AG20443 (cell line): ENCODE data around the gene MCEMP1.
A peak's percentile ranks its signal among the peaks of the same experiment; 100 is the strongest.

Experiments
- DNase-seq: peaks from one replicate; pipeline ENCODE4 v3.0.0; 2012; ENCODE audit warnings: low spot score, mixed read lengths

Gene MCEMP1, protein sequence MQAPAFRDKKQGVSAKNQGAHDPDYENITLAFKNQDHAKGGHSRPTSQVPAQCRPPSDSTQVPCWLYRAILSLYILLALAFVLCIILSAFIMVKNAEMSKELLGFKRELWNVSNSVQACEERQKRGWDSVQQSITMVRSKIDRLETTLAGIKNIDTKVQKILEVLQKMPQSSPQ

DNA sequence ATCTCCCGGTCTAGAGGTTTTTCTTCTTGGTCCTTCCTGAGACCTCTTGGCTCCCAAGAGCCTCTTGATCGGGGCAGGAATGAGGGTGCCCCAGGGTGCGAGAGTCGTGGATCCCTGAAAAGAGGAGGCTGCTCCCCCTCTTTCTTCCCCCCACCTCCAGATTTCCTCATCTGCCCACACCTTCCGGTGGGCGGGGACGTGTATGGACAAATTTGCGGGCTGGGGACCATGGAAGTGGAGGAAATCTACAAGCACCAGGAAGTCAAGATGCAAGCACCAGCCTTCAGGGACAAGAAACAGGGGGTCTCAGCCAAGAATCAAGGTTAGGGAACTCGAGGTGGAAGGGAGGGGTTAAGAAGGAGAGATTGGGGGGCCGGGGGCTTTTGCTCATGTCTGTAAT lies at the start of gene MCEMP1:
Gene MCEMP1 (plus strand): TSS at position 237 of the 400 bp plus-strand sequence. CDS start 31 bp downstream, at position 268.
- no peak for DNase-seq

DNA sequence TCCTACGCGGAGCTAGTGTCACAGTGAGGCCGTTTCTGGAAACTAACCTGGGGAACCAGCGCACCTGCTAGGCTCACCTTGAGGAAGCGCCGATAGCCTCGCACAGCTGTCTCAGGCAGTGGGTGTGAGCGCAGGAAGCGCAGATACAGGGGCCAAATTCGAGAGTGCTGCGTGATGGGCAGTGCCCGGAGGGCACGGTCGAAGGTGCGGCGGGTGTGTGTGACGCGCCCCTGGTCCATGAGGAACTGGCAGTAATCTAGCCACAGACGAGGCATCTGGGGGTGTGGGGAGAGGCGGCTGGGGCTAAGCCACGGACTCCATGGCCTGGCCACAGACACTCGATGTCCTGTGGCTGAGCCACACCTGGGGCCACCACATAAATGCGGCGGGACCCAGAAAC lies 49.7 kb upstream of the MCEMP1 start:
- DNase-seq, result no peak

DNA sequence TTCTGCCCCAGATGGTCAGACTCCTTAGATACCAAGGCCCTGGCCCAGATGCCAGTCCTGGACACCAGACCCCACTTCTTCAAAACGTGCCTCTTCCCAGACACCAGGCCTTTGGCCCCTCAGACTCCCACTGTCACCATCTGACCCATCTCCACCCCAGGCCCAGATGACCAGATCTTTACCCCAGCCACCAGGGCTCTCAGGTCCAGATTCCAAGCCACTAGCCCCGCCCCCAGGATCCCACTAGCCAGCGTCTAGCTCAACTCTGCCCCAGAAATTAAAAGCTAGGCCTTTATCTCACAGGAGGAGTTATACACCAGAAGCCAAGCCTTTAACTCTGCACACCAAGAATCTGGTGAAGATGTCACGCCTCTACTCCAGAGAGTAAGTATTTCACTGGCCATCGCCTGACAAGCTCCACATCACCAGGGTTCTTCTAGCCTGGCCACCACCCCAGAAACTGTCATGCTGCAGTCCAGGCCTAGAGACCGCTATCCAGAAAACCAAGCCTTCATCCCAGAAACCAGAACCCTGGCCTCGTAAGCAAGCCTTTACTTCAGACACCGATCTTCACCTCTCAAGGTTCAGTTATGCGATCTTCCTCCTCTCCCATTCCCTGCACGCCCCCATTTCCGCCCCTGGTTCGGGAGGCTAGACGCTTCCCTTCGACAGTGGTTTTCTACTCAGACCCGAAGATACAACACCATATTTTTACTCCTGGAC lies 48.1 kb upstream of the MCEMP1 start:
- no peak for DNase-seq

DNA sequence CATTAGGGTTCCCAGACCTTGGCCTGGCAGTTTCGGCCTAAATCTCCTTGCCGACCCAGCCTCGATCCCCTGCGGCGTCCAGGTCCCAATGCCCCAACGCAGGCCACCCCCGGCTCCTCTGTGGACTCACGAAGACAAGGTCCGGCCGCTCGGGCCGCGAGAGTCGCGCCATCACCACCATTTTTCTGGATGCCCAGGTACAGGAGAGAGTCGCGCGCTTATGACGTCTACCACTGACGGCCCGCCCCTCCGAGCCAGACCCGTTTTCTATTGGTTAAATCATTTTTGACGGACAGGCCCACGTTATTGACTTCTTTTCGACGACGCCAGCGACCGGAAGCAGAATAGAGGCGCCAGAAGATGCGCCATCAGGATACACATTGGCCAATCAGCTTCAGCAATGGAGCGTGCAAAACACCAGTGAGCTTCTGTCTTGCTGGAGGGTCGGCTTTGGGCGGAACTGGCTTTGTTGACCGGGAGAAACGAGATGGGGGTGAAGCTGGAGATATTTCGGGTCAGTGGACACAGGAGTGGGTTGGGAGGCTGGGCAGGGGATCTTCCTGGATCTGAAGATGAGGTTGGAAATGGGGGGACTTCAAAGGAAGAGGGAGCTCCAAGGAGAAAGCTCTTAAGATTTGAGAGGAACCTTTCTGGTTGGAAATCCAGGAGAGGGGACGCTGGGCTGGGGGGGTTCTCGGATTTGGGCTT lies 47.4 kb upstream of the MCEMP1 start, which contains the start of the genes PET100 and XAB2:
Gene PET100 (plus strand): TSS at position 447 of the 708 bp plus-strand sequence. CDS start 41 bp downstream, at position 488.
Gene XAB2 (minus strand): TSS at position 199 of the 708 bp plus-strand sequence. CDS start 18 bp downstream, at position 181.
- DNase-seq, result peak; percentile 99

DNA sequence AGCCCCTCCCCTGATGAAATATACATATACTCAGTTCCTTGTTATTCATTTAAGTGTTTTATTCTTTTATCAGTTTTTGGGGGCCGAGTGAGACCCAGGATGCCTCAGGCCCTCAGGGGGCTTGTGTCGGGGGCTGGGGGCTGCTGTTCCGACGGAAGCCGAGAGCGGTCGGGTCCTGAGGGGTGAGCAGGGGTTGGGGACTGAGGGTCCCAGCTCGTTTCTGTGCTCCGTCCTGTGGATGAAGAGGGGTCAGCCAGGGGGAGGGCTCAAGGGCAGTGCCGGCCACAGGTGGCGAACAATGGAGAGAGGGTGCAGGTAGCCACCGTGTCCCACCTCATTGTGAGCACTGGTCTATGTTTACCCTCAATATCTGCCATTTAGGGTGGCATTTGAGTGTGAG lies 45.3 kb upstream of the MCEMP1 start:
- DNase-seq, result no peak

DNA sequence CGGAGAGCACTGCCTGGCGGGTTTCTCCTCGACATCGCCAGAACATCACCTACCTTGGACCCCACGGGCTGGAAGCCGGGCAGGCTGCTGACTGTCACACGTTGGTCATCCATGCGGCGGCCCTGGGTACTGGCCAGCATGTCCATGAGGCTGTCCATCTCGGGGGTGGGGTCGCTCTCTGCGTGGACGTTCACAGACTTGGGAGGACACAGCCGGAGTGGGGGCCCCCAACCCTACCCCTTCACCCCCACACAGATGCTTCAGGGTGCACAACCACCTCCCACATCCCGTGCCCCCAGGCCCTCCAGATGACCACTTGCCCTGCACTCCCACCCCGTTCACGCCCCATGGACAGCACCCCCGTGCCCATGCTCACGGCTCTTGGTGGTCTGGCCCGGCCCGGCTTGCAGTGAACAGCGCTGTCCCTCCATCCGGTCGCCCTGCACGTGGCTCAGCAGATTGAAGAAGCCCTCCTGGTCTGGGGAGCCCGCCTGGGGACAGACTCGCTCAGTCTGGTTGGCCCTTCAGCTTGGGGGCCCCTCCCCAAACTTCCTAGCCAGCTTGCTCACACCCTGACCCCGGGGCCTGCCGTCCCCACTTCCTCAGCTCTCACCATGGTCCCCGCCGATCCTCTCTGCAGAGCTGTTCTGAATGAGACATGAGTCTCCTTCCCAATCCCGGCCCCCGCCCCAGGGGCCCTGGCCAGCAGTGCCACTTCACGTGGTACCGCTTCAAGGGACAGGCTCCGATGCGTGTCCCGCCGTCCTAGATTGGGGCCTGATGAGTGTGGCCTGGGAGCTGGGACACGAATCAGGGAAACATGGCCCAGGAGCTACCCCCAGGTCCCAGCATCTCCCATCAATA lies 44.3 kb upstream of the MCEMP1 start:
- DNase-seq, result no peak

DNA sequence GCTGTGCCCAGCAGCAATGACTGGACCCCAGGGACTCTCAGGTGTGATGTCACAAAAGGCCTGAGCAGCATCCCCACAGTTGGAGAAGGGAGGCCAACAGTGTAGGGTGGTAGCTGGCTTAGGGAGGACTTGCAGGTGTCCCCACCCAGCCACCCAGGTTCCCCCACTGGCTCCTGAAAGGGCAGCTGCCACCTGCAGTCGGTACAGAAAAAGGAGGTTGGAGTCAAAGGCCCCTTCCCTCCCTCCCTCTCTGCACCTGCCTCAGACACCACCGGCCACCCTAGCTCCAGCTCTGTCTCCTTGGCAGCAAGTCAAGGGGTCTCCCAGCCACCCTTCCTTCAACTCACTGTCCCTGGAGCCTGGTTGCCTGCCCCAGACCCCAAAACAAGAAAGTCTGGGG lies 43.2 kb upstream of the MCEMP1 start, which contains the start of gene PCP2:
Gene PCP2 (minus strand): TSS at position 22 of the 400 bp plus-strand sequence. CDS start 262 bp downstream, outside the sequence.
- no peak for DNase-seq

DNA sequence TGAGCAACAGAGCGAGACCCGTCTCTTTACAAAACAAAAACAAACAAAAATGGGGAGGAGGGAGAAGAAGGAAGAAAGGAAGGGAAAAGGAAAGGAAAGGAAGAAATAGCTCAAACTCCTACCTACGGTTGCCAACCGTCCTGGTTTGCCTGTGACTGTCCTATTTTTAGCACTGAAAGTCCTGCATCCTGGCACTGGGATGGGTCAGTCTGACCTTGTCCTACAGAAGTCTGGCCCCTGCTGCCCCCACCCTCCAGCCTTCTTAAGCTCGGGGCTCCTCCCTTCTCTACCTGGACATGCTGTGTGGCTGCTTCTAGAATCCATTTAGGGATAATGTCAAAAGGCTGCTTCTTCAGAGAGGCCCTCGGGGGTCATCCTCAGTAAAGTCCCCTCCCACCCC lies 41.2 kb upstream of the MCEMP1 start:
- no peak for DNase-seq

DNA sequence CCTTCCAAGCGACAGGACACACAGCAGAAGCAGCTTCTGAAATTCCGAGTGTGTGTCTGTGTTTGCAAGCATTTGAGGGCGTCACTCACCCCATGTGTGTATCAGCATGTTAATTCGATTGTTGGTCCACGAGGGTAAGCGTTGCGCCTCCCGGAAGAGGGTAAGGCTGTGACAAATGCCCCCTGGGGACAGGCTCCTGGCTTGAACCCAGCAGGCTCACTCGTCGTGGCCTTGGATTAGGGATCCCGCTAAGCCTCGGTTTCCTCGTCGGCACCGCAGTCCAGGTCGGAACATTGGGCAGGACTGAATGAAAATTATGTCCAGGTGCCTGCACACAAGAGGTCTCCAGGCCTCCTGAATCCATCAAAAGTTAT lies 40.6 kb upstream of the MCEMP1 start:
- no peak for DNase-seq

DNA sequence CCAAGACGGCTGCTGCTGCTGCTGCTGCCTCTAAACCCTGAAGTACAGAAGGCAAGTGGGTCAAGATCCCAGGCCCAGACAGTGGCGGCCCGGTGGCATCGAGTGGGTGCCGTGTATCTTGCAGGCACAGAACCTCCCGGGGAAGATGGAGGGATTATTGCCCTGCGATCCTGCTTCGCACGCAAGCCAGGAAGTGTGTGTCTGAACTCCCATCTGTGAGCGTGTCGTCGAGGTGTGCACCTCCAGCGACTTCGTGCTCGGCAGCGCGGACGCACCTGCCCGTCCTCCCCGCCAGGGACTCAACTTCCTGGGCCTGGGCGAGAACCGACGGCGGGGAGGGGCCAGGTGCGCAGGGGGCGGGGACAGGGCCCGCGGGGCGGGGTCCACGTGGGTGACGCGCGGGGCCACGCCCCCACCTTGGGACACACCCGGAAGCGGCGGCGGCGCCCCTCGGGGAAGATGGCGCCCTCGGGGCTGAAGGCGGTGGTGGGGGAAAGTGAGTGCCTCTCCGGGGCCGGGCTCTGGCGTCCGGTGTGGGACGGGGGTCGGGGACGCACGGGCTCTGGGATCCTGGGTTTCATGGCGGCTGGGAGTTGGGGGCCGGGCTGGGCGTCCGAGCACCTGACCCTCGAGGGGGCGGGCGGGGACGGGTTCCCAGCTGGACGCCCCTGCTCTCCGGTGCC lies 40.1 kb upstream of the MCEMP1 start, which contains the start of gene STXBP2:
Gene STXBP2 (plus strand): TSS at position 420 of the 683 bp plus-strand sequence. CDS start 40 bp downstream, at position 460.
- peak; percentile 68 for DNase-seq

DNA sequence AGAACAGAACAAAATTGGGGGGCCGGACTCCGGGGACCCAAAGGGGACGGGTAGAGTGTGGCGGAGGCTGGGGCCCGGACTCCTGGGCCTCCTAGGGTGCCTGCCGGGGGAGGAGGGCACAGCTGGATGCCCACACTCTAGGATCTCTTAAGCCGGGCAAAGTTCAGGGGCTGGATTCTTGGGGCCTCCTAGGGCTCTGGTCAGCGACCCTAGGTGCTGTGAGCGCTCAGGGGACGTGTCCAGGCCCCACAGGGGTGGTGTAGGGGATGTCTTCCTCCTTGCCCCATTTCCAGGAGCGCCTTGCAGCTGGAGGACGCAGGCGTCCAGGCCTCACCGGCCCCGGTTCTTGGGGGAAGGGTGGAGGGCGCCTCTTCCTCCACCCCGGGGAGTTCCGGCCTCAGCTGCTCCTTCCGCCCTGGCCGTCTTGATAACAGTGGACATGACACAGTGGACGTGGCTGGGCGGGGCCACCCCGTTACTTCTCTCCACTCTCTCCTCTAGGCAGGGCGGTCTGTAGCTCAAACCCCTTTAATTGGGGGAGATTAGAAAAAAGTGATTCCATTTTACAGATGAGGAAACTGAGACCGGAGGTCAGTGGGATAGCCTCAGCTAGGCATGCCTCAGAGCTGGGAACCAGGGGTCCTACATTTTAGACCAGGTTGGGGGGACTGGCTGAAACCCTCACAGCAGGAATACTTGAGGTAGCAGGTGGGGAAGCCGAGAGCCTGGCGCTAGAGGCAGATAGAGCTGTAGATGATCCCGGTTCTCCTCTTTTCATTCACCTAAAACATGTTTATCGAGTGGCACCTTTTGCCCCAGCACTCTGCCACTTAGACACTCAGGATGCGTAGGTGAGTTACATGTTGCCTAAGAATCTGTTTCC lies 39.3 kb upstream of the MCEMP1 start:
- DNase-seq, result no peak

DNA sequence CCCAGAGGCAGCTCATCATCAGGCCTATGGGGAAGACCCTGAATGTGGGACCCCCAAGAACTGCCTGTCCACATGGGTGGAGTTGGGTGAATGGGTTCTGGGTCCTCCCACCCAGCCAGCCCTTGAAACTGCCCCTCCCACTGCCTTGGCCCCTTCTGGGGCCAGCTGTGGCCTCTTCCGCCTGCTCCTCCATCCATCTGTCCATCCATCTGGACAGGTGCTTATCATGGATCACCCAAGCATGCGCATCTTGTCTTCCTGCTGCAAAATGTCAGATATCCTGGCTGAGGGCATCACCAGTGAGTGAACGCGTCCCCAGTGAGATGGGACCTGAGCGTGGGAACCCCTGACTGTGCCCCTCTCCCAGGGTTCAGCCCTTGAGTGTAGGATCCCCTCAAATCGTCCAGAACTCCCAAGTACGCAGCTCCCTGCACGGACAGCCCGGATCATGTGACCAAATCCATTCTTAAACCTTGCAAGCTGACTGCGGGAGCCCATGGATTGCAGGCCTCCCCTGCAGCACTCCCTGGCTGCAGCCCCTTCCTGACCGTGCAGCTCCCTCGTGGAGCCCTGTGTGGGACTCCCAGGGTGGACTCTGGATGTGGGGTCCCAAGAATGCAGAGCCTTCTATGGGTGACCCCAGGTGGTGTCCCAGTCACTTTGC lies 38.0 kb upstream of the MCEMP1 start:
- DNase-seq, result no peak

DNA sequence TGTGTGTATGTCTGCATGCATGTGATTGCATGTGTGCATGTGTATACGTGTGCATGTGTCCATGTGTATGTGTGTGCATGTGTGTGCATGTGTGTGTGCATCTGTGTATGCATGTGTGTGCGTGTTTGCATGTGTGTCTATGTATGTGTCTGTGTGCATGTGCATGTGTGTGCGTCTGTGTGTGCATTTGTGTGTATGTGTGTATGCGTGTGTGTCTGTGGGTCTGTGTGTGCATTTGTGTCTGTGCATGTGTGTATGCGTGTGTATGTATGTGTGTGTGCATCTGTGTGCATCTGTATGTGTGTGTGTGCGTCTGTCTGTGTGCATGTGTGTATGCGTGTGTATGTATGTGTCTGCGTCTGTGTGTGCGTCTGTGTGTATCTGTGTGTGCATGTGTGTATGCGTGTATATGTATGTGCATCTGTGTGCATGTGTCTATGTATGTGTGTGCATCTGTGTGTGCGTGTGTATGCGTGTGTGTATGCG lies 37.0 kb upstream of the MCEMP1 start:
- no peak for DNase-seq

DNA sequence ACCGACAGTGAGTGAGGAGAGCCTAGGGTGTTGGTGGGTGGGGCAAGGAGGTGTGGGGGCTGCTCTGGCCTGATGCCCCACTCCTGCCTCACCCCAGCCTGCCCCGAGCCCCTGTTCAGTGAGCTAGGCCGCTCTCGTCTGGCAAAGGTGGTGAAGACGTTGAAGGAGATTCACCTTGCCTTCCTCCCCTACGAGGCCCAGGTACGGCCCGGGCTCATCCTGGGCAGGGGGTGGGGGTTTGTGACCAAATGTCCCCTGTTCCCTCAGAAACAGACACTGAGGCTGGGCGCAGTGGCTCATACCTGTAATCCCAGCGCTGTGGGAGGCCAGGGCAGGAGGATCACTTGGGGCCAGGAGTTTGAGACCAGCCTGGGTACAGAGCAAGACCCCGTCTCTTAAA lies 36.1 kb upstream of the MCEMP1 start:
- DNase-seq, result no peak

DNA sequence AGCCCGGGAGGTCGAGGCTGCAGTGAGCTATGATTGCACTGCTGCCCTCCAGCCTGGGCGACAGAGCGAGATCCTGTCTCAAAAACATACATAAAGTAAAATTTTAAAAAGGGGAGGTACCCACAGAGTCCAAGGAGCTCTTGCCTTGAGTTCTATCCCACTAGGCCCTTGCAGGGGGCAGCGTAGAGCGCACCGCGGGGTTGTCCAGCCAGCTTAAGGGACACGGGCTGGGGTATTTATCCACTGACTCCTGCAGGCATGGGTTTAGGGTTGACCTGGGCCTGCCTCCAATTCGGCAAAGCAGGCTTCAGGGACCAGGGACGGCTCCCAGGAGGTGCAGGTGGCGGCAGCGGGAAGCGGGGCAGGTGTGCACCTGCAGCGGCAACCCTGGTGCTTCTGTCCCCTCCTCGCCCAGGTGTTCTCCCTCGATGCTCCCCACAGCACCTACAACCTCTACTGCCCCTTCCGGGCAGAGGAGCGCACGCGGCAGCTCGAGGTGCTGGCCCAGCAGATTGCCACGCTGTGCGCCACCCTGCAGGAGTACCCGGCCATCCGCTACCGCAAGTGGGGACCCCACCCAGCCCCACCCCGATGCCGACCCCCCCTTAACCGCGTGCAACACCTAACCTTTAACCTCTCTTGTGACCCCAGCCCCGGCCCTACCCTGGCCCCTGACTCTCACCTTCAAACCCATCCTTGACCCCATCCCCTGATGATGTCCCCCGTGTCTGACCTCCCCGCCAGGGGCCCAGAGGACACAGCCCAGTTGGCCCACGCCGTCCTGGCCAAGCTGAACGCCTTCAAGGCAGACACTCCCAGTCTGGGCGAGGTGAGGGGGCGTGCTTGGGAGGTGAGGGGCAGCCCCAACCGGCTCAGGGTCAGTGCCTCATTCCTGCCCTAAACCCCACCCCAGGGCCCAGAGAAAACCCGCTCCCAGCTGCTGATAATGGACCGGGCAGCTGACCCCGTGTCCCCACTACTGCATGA lies 35.3 kb upstream of the MCEMP1 start:
- DNase-seq, result no peak

DNA sequence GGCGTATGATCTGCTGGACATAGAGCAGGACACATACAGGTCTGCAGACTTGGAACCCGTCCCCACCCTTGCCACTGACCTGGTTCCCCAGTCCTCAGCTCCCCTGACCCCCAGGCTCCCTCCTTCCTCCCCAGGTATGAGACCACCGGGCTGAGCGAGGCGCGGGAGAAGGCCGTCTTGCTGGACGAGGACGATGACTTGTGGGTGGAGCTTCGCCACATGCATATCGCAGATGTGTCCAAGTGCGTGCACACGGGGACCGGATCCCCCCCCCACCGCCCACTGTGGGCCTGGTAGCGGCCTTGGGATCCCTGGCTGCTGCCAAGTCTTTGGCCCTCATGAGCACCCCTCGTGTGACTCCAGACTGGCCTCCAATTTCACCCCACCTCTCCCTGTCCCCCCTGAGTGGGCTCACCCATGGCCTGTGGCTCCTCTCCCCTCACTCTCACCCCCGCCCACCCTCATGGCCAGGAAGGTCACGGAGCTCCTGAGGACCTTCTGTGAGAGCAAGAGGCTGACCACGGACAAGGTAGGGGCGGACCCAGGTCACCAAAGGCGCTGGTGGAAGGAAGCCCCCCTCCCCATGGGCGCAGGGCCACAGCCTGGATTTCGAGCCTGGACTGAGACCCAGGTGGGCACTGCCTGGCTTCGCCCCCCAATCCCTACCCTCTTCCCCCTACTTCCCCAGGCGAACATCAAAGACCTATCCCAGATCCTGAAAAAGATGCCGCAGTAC lies 34.4 kb upstream of the MCEMP1 start:
- DNase-seq, result no peak

DNA sequence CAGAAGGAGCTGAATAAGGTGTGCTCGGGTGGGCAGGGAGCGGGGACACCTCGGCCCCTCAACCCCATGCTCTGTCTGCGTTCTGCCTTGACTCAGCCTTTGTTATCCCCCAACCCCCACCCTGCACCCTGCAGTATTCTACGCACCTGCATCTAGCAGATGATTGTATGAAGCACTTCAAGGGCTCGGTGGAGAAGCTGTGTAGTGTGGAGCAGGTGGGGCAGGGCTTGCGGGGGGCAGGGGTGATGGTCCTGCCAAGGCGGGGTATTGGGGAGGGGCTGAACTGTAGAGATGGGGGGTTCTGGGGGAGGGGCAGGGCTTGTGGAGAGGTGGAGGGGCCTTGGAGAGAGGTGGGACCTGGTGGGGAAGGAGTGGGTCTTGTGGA lies 33.9 kb upstream of the MCEMP1 start:
- no peak for DNase-seq
